ENCODE measurements around the gene PCDHGA11.
"Not testable (repeated sequence)": the region's sequence is repeated elsewhere in the genome, so short reads cannot be mapped to it uniquely, and the experiment has no call there.

The PCDHGA11 gene

GRCh38 chr5:141420855-141421488 is at the start of gene PCDHGA11:
TSS of gene PCDHGA11 (plus strand) at chr5:141421051. CDS start at chr5:141421228, 177 bp downstream.
- DNase-seq: peak; percentile 59

- no peak for DNase-seq
Measured at GRCh38 chr5:141371572-141372475, 49.0 kb upstream of the PCDHGA11 start.

- peak; percentile 6 for DNase-seq
Measured at GRCh38 chr5:141373673-141374317, 47.1 kb upstream of the PCDHGA11 start, which contains the start of gene PCDHGA6. TSS of gene PCDHGA6 (plus strand) at chr5:141373891. CDS start at chr5:141374084, 193 bp downstream.

- DNase-seq: no peak
Measured at GRCh38 chr5:141374627-141375026, 46.2 kb upstream of the PCDHGA11 start.

- not testable (repeated sequence) for DNase-seq
Measured at GRCh38 chr5:141375444-141376155, 45.3 kb upstream of the PCDHGA11 start.

- DNase-seq: no peak
Measured at GRCh38 chr5:141382469-141383294, 38.2 kb upstream of the PCDHGA11 start, which contains the start of gene PCDHGA7. TSS of gene PCDHGA7 (plus strand) at chr5:141382742. CDS start at chr5:141382900, 158 bp downstream.

- DNase-seq: no peak
Measured at GRCh38 chr5:141383345-141383744, 37.5 kb upstream of the PCDHGA11 start.

- DNase-seq: no peak
Measured at GRCh38 chr5:141384471-141385267, 36.2 kb upstream of the PCDHGA11 start.

GRCh38 chr5:141387557-141388311 is 33.1 kb upstream of the PCDHGA11 start, which contains the start of gene PCDHGB4:
TSS of gene PCDHGB4 (plus strand) at chr5:141387698. CDS start at chr5:141387885, 187 bp downstream.
- peak; percentile 39 for DNase-seq

GRCh38 chr5:141388661-141389060 is 32.2 kb upstream of the PCDHGA11 start:
- DNase-seq: no peak

GRCh38 chr5:141389153-141390042 is 31.5 kb upstream of the PCDHGA11 start:
- DNase-seq: no peak

- no peak for DNase-seq
Measured at GRCh38 chr5:141392429-141393198, 28.2 kb upstream of the PCDHGA11 start, which contains the start of gene PCDHGA8. TSS of gene PCDHGA8 (plus strand) at chr5:141392633. CDS start at chr5:141392814, 181 bp downstream.

GRCh38 chr5:141393267-141393666 is 27.6 kb upstream of the PCDHGA11 start:
- no peak for DNase-seq

GRCh38 chr5:141394401-141395187 is 26.3 kb upstream of the PCDHGA11 start:
- not testable (repeated sequence) for DNase-seq

- DNase-seq: peak; percentile 58
Measured at GRCh38 chr5:141397756-141398551, 22.9 kb upstream of the PCDHGA11 start, which contains the start of gene PCDHGB5. TSS of gene PCDHGB5 (plus strand) at chr5:141397947. CDS start at chr5:141398128, 181 bp downstream.

- DNase-seq: no peak
Measured at GRCh38 chr5:141398608-141399007, 22.2 kb upstream of the PCDHGA11 start.

Measured in activated CD4-positive, alpha-beta T cell treated with anti-CD3 and anti-CD28 coated beads, Interleukin-2, Interleukin-6, amounts not matched to agents 100 ng/mL and 50 ng/mL, durations not matched to agents 16 hours and 8 hours (primary cell).